Vagina (tissue), 2 donors: ENCODE data around the gene TYW1.

Source experiments
- POLR2A ChIP-seq, 2 donors: fragments of 450-650 bp; IDR thresholded peaks; one replicate each; pipeline ENCODE4 v1.6.1; 2017; ENCODE audit warnings: antibody characterized with exemption in 2 of 2, mild to moderate bottlenecking in 2 of 2, moderate library complexity in 2 of 2
- POLR2AphosphoS5 ChIP-seq, 2 donors: sonication (generic); formaldehyde crosslinking; IDR thresholded peaks; one replicate each; pipeline ENCODE4 v1.9.0; 2017; ENCODE audit warnings: antibody characterized with exemption in 2 of 2, mild to moderate bottlenecking in 2 of 2, low read depth in 1 of 2; ENCODE audit not compliant: insufficient read depth in 1 of 2

DNA sequence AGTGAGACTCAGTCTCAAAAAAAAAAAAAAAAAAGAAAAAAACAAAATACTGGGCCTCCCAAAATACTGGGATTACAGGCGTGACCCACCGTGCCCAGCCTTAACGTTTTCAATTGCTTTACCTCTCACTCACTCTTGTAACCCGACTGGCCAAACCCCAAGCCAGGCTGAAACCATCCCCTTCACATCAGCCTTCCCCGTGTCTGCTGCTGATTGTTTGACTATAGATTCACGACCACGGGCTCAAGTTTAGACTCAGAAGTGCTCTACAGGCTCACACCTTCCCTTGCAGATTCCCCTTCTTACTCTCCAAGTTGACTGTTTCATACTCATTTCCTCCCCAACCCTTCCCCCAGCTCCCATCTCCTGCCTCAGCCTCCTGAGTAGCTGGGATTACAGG, 22.3 kb downstream of the TYW1 start:
- TF ChIP-seq POLR2A (IDR thresholded peaks at IDR 0.05): no peak
- no peak for TF ChIP-seq POLR2AphosphoS5 (IDR thresholded peaks at IDR 0.05; ENCODE audit: insufficient read depth in 1 of 2, low read depth in 1 of 2)
